ENCODE data around the gene ZNF678. TPM values are rescaled to one million over a fixed set of nuclear protein-coding genes. Genes with fewer than 3 reads are reported as not detected.

ZNF678 gene
- total RNA-seq, 1 donor from 2014 or later: 21.7 TPM

DNA sequence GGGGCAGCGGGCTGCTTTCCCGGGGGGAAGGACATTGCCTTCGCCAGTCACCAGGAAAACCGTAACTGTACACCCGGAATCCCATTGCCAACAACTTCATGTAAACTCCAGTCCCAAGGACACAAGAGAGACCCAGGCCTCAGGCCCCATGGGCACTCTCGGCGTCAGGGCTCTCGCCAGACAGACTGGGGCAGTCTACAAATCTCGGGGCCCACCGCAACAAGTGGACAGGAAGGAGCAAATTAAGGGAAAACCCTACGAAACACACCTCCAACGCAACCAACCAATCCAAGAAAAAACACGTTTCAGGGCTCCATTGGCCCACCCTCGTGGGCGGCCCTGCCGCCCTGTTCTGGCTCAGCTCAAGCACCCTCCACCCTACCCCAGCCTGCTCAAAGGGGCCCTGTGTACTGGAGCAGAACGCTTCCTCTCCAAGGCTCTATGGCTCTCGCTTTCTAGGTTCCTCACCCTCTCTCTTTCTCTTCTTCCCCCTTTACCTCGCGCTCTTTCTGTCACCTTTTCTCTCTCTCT lies 4.6 kb upstream of the ZNF678 start:
- Mint-ChIP-seq H3K27ac (no peak overlapping the region), H3K36me3 (peaks cover 5% of the 10 kb centered on the region), H3K27me3 (no peaks in the 10 kb centered on the region), H3K4me3 (no peak overlapping the region), H3K9me3 (no peaks in the 10 kb centered on the region), H3K4me1 (ENCODE audit: unreplicated experiment) (peaks cover 5% of the 10 kb centered on the region)
- TF ChIP-seq, protein P1, sequence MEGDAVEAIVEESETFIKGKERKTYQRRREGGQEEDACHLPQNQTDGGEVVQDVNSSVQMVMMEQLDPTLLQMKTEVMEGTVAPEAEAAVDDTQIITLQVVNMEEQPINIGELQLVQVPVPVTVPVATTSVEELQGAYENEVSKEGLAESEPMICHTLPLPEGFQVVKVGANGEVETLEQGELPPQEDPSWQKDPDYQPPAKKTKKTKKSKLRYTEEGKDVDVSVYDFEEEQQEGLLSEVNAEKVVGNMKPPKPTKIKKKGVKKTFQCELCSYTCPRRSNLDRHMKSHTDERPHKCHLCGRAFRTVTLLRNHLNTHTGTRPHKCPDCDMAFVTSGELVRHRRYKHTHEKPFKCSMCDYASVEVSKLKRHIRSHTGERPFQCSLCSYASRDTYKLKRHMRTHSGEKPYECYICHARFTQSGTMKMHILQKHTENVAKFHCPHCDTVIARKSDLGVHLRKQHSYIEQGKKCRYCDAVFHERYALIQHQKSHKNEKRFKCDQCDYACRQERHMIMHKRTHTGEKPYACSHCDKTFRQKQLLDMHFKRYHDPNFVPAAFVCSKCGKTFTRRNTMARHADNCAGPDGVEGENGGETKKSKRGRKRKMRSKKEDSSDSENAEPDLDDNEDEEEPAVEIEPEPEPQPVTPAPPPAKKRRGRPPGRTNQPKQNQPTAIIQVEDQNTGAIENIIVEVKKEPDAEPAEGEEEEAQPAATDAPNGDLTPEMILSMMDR (conservative IDR thresholded peaks at IDR 0.05): no peak
- peak; percentile 60 for DNase-seq (ENCODE audit: extremely low spot score, unreplicated experiment)

GRCh38 chr1:227559499-227559898 lies 3.9 kb upstream of the ZNF678 start:
- Mint-ChIP-seq H3K27me3 (no peaks in the 10 kb centered on the region), H3K27ac (no peak overlapping the region), H3K9me3 (no peaks in the 10 kb centered on the region), H3K4me3 (no peak overlapping the region), H3K36me3 (peaks cover 7% of the 10 kb centered on the region), H3K4me1 (ENCODE audit: unreplicated experiment) (peaks cover 12% of the 10 kb centered on the region)
- DNase-seq (ENCODE audit: extremely low spot score, unreplicated experiment): peak; percentile 64
- TF ChIP-seq, protein P1 (conservative IDR thresholded peaks at IDR 0.05): no peak

- Mint-ChIP-seq H3K9me3 (no peaks in the 10 kb centered on the region), H3K27me3 (no peaks in the 10 kb centered on the region), H3K4me1 (ENCODE audit: unreplicated experiment) (peaks cover 13% of the 10 kb centered on the region), H3K4me3 (no peak overlapping the region), H3K36me3 (peaks cover 7% of the 10 kb centered on the region), H3K27ac (no peak overlapping the region)
- TF ChIP-seq, protein P1 (conservative IDR thresholded peaks at IDR 0.05): no peak
- DNase-seq (ENCODE audit: extremely low spot score, unreplicated experiment): no peak
These were observed 3.4 kb upstream of the ZNF678 start for GRCh38 chr1:227559926-227560325.

- H3K9me3 Mint-ChIP-seq: no peaks in the 10 kb centered on the region
- no peaks in the 10 kb centered on the region for H3K27me3 Mint-ChIP-seq
- H3K4me1 Mint-ChIP-seq (ENCODE audit: unreplicated experiment): peaks cover 13% of the 10 kb centered on the region
- TF ChIP-seq, protein P1 (conservative IDR thresholded peaks at IDR 0.05): no peak
- peak; percentile 65 for DNase-seq (ENCODE audit: extremely low spot score, unreplicated experiment)
- no peak overlapping the region for H3K27ac Mint-ChIP-seq
- no peak overlapping the region for H3K4me3 Mint-ChIP-seq
- peaks cover 7% of the 10 kb centered on the region for H3K36me3 Mint-ChIP-seq
These were observed 2.8 kb upstream of the ZNF678 start for GRCh38 chr1:227560393-227561173.

GRCh38 chr1:227561241-227561907 lies 2.0 kb upstream of the ZNF678 start:
- TF ChIP-seq, protein P1 (conservative IDR thresholded peaks at IDR 0.05): no peak
- peaks cover 13% of the 10 kb centered on the region for H3K4me1 Mint-ChIP-seq (ENCODE audit: unreplicated experiment)
- H3K9me3 Mint-ChIP-seq: no peaks in the 10 kb centered on the region
- H3K27me3 Mint-ChIP-seq: no peaks in the 10 kb centered on the region
- no peak overlapping the region for H3K4me3 Mint-ChIP-seq
- peak; percentile 62 for DNase-seq (ENCODE audit: extremely low spot score, unreplicated experiment)
- peaks cover 10% of the 10 kb centered on the region for H3K36me3 Mint-ChIP-seq
- no peak overlapping the region for H3K27ac Mint-ChIP-seq
